A549 (cell line): Measurements from ENCODE around the gene MED16. TPM values are rescaled to one million over a fixed set of nuclear protein-coding genes. Genes with fewer than 3 reads are reported as not detected.

Source experiments
- ATAC-seq, 2 experiments: fragments of 200-7000 bp in 1 of 2; fragments of >200 bp in 1 of 2; cut with Nextera tagmentation in 1 of 2; cut with Tn5 transposase in 1 of 2; 3 replicates each; pipeline versions ENCODE4 v1.8.0 to v1.9.1; 2018 to 2020; ENCODE audit warnings: mild to moderate bottlenecking in 1 of 2, moderate library complexity in 1 of 2
- CTCF ChIA-PET: fragments of 300-600 bp; sonication (Branson Sonifier 250); formaldehyde crosslinking; extraction: SDS; loops from one replicate; lab custom pipeline; 2021; ENCODE audit warnings: antibody characterized with exemption, inconsistent platforms; lab: Yijun Ruan, JAX
- POLR2A ChIA-PET: fragments of 350-600 bp; formaldehyde crosslinking; extraction: SDS; loops from one replicate; lab custom pipeline; 2021; ENCODE audit warnings: antibody characterized with exemption, inconsistent platforms; lab: Yijun Ruan, JAX
- DNase-seq, 2 experiments: peaks; one replicate each; pipeline versions ENCODE4 v3.0.0 to v3.0.0-alpha.2; 2011 to 2016; ENCODE audit warnings: low read depth in 1 of 2, low spot score in 1 of 2
- FAIRE-seq: peaks from 2 replicates; lab custom pipeline; 2011; peaks lifted over from hg19 to GRCh38; lab: Jason Lieb, UNC
- H3K27ac ChIP-seq, 2 experiments: fragments of >200 bp; sonication (Bioruptor Twin); formaldehyde crosslinking; 3 replicates each; pipeline ENCODE4 v1.5.1; 2016 to 2017
- H3K4me1 ChIP-seq: fragments of >200 bp; sonication (Bioruptor Twin); formaldehyde crosslinking; 3 replicates; pipeline ENCODE4 v1.6.1; 2016
- H3K4me2 ChIP-seq: fragments of >200 bp; sonication (Bioruptor Twin); formaldehyde crosslinking; 3 replicates; pipeline ENCODE4 v1.6.1; 2016
- H3K4me3 ChIP-seq: fragments of >200 bp; sonication (Bioruptor Twin); formaldehyde crosslinking; 3 replicates; pipeline ENCODE4 v1.5.1; 2016
- H3K9me3 ChIP-seq: fragments of >200 bp; sonication (Bioruptor Twin); formaldehyde crosslinking; 3 replicates; pipeline ENCODE4 v1.6.1; 2016
- BHLHE40 ChIP-seq: IDR thresholded peaks from 2 replicates; pipeline ENCODE4 v1.6.1; 2012; ENCODE audit warnings: low read depth, low read length, inconsistent platforms
- CEBPB ChIP-seq, 2 experiments: fragments of >200 bp in 1 of 2; sonication (Bioruptor Twin) in 1 of 2; formaldehyde crosslinking in 1 of 2; IDR thresholded peaks; 2 replicates each; pipeline ENCODE4 v1.6.1; 2012 to 2016
- CHD2 ChIP-seq: fragments of 150-350 bp; IDR thresholded peaks from 2 replicates; pipeline ENCODE4 v1.6.1; 2014; ENCODE audit warnings: low read length; ENCODE audit not compliant: partially characterized antibody
- E2F6 ChIP-seq: IDR thresholded peaks from 2 replicates; pipeline ENCODE4 v1.6.1; 2012; ENCODE audit warnings: low read depth, borderline replicate concordance
- EHMT2 ChIP-seq: fragments of 200-600 bp; sonication (generic); IDR thresholded peaks from 2 replicates; pipeline ENCODE4 v1.6.1; 2016; ENCODE audit warnings: antibody characterized with exemption, low read depth, mild to moderate bottlenecking, moderate library complexity
- HES2 ChIP-seq: fragments of >200 bp; sonication (Bioruptor Twin); formaldehyde crosslinking; IDR thresholded peaks from 2 replicates; pipeline ENCODE4 v1.6.1; 2016
- HEYL ChIP-seq: fragments of 250-450 bp; sonication (Bioruptor Pico); IDR thresholded peaks from 2 replicates; pipeline ENCODE4 v1.8.0; 2021; ENCODE audit warnings: mild to moderate bottlenecking, moderate library complexity
- HOXA7 ChIP-seq: fragments of 250-450 bp; sonication (Bioruptor Pico); IDR thresholded peaks from 2 replicates; pipeline ENCODE4 v1.5.0; 2020; ENCODE audit warnings: mild to moderate bottlenecking, moderate library complexity
- HOXB5 ChIP-seq: fragments of 250-450 bp; sonication (Bioruptor Pico); IDR thresholded peaks from 2 replicates; pipeline ENCODE4 v1.5.0; 2020; ENCODE audit warnings: mild to moderate bottlenecking, moderate library complexity
- JUN ChIP-seq, 2 experiments: fragments of >200 bp; sonication (Bioruptor Twin); formaldehyde crosslinking; IDR thresholded peaks; 2 replicates in 1 of 2; 3 replicates in 1 of 2; pipeline ENCODE4 v1.6.1; 2016 to 2017
- KDM5A ChIP-seq: fragments of 200-600 bp; sonication (generic); IDR thresholded peaks from 2 replicates; pipeline ENCODE4 v1.6.1; 2016; ENCODE audit warnings: antibody characterized with exemption, mild to moderate bottlenecking
- PBX3 ChIP-seq: IDR thresholded peaks from 2 replicates; pipeline ENCODE4 v1.6.1; 2012
- PHF8 ChIP-seq: fragments of 200-600 bp; sonication (generic); IDR thresholded peaks from 2 replicates; pipeline ENCODE4 v1.6.1; 2016; ENCODE audit warnings: low read depth, mild to moderate bottlenecking, antibody characterized with exemption, moderate library complexity, borderline replicate concordance
- POLR2A ChIP-seq: IDR thresholded peaks from 2 replicates; pipeline ENCODE4 v1.6.1; 2012; ENCODE audit warnings: mild to moderate bottlenecking, low read length
- POLR2AphosphoS2 ChIP-seq: conservative IDR thresholded peaks from 2 replicates; pipeline ENCODE4 v1.6.1; 2012; ENCODE audit warnings: low read length, improper control_type of control experiment, inconsistent platforms
- RAD21 ChIP-seq, 2 experiments: fragments of >200 bp in 1 of 2; sonication (Bioruptor Twin) in 1 of 2; formaldehyde crosslinking in 1 of 2; IDR thresholded peaks in 1 of 2; conservative IDR thresholded peaks in 1 of 2; 2 replicates in 1 of 2; 3 replicates in 1 of 2; pipeline ENCODE4 v1.6.1; 2012 to 2018; ENCODE audit warnings: inconsistent platforms in 1 of 2
- REST ChIP-seq: fragments of 200-600 bp; sonication (generic); IDR thresholded peaks from 2 replicates; pipeline ENCODE4 v1.6.1; 2016; ENCODE audit warnings: antibody characterized with exemption, mild to moderate bottlenecking, moderate library complexity
- ZSCAN20 ChIP-seq: fragments of 250-450 bp; sonication (Bioruptor Pico); IDR thresholded peaks from 2 replicates; pipeline ENCODE4 v1.8.0; 2022; ENCODE audit warnings: mild to moderate bottlenecking, moderate library complexity
- WGBS: methylation state at CpG from one replicate; pipeline ENCODE4 v1.1.6; 2017; ENCODE audit errors: missing lambda C conversion rate; 5-methylcytosine and 5-hydroxymethylcytosine counted together
- polyA plus RNA-seq, 4 experiments: library from polyadenylated mRNA; depleted of rRNA in 3 of 4; stranded (reverse); fragments of >200 nt; fragmentation: RNase III in 1 of 4; extraction: RNeasy Plus Mini Kit Qiagen cat#74134 plus additional on column Dnase treatment in 1 of 4; gene quantifications; 2 replicates in 3 of 4; 3 replicates in 1 of 4; pipeline ENCODE4 v1.2.3, GENCODE V29; 2011 to 2017

The MED16 gene
- polyA plus RNA-seq, 2 of the 4 experiments (the other 2 are of a cell fraction): 8.0 to 12.7 TPM

DNA sequence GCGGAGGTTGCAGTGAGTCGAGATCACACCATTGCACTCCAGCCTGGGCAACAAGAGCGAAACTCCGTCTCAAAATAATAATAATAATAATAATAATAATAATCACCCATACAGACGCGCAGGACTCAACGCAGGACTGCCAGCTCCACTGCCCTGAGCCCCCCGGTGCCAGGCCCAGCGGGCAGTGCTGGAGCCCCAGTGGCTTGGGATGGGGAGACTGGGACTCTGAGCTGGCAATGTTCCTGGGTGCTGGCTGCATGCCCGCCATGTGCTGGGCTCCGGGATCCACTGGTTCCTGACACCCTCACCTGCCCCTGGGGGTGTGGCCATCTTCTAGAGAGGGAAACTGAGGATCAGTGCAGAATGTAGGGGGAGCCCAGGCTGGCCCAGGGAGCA, 65.7 kb downstream of the MED16 start:
- ATAC-seq (no peak), FAIRE-seq (no peak), DNase-seq (no peak)
- H3K9me3 ChIP-seq: no peaks in the 10 kb centered on the region
- no peak overlapping the region for H3K4me3 ChIP-seq
- ChIA-PET CTCF (interaction anchor here (1.6 kb wide), 1 partner anchor 58 kb away, joined by 10 read pairs; no protein-coding TSS in a partner anchor), POLR2A (interaction anchor here (0.6 kb wide), 1 partner anchor 10 kb away, joined by 4 read pairs; no protein-coding TSS in a partner anchor)
- no peak overlapping the region for H3K27ac ChIP-seq
- H3K4me1 ChIP-seq: peaks cover 7% of the 10 kb centered on the region; the same call in 2 of the 3 replicates
- H3K4me2 ChIP-seq: no peak overlapping the region
- 89% methylated on average over 11 of the region's 11 CpGs for WGBS
- TF ChIP-seq EHMT2: no peak
- no peak for TF ChIP-seq KDM5A
- TF ChIP-seq BHLHE40: no peak
- TF ChIP-seq PBX3: no peak
- no peak for TF ChIP-seq REST
- TF ChIP-seq CEBPB (IDR thresholded peaks at IDR 0.05): no peak
- no peak for TF ChIP-seq HOXB5 (CRISPR knock-in tag)
- TF ChIP-seq HES2: no peak
- no peak for TF ChIP-seq RAD21 (conservative IDR thresholded peaks at IDR 0.05 in 1 of 2, IDR thresholded peaks at IDR 0.05 in 1 of 2)

- ATAC-seq (no peak), FAIRE-seq (no peak), DNase-seq (no peak)
- H3K4me2 ChIP-seq: no peak overlapping the region
- H3K4me1 ChIP-seq: peaks cover 7% of the 10 kb centered on the region; the same call in 2 of the 3 replicates
- no peak overlapping the region for H3K4me3 ChIP-seq
- no peak for TF ChIP-seq HEYL (CRISPR knock-in tag)
- no peak for TF ChIP-seq CHD2
- TF ChIP-seq PHF8: no peak
- TF ChIP-seq E2F6: no peak
- no peak for TF ChIP-seq POLR2AphosphoS2
- 73% methylated on average over 12 of the region's 19 CpGs for WGBS
- CTCF ChIA-PET: interaction anchor here (1.5 to 1.6 kb wide), 2 partner anchors 25 to 57 kb away, joined by 3 to 10 read pairs; no protein-coding TSS in a partner anchor
- no peak overlapping the region for H3K27ac ChIP-seq
- POLR2A ChIA-PET: interaction anchor here (0.7 kb wide), 1 partner anchor 25 kb away, joined by 5 read pairs; no protein-coding TSS in a partner anchor
- H3K9me3 ChIP-seq: no peaks in the 10 kb centered on the region
These were observed 66.9 kb downstream of the MED16 start for GRCh38 chr19:825897-826644.

- ATAC-seq (no peak), DNase-seq (no peak), FAIRE-seq (no peak)
- H3K9me3 ChIP-seq: no peaks in the 10 kb centered on the region
- TF ChIP-seq CEBPB (IDR thresholded peaks at IDR 0.05): no peak
- no peak for TF ChIP-seq ZSCAN20 (CRISPR knock-in tag)
- TF ChIP-seq JUN (IDR thresholded peaks at IDR 0.05): no peak
- TF ChIP-seq HOXB5 (CRISPR knock-in tag): no peak
- no peak for TF ChIP-seq CHD2
- no peak for TF ChIP-seq POLR2A
- TF ChIP-seq HOXA7 (CRISPR knock-in tag): no peak
- peaks cover 7% of the 10 kb centered on the region; the same call in 2 of the 3 replicates for H3K4me1 ChIP-seq
- no peak overlapping the region for H3K27ac ChIP-seq
- WGBS: 91% methylated on average over 13 of the region's 15 CpGs
- POLR2A ChIA-PET: no interaction called here
- CTCF ChIA-PET: no interaction called here
- no peak overlapping the region for H3K4me2 ChIP-seq
- H3K4me3 ChIP-seq: no peak overlapping the region
These were observed 68.1 kb downstream of the MED16 start for GRCh38 chr19:824885-825284.
